HUES6 (cell line): ENCODE data around the gene GNLY.

Source experiments
- H3K27ac ChIP-seq: 2 replicates; pipeline ENCODE4 v1.7.0; 2013; ENCODE audit warnings: low read depth, mild to moderate bottlenecking, low read length, inconsistent platforms
- H3K27me3 ChIP-seq: 2 replicates; pipeline ENCODE4 v1.6.1; 2013; ENCODE audit warnings: low read length; ENCODE audit not compliant: control insufficient read depth, insufficient read depth
- H3K36me3 ChIP-seq: 2 replicates; pipeline ENCODE4 v1.6.1; 2013; ENCODE audit warnings: low read length; ENCODE audit not compliant: control insufficient read depth, insufficient read depth
- H3K4me1 ChIP-seq: 2 replicates; pipeline ENCODE4 v1.6.1; 2013; ENCODE audit warnings: low read length; ENCODE audit not compliant: control insufficient read depth, insufficient read depth
- H3K4me3 ChIP-seq: 2 replicates; pipeline ENCODE4 v1.5.1; 2013; ENCODE audit warnings: low read depth, low read length
- H3K9ac ChIP-seq: one replicate; pipeline ENCODE4 v1.6.1; 2013; ENCODE audit warnings: mild to moderate bottlenecking, low read length
- H3K9me3 ChIP-seq: 2 replicates; pipeline ENCODE4 v1.6.1; 2013; ENCODE audit warnings: low read depth, low read length; ENCODE audit not compliant: control insufficient read depth, insufficient read depth

The GNLY gene

GRCh38 chr2:85694052-85695025, at the start of gene GNLY:
TSS of gene GNLY (plus strand) at chr2:85694358. CDS start at chr2:85694419, 61 bp downstream.
- no peak within 1 kb of the TSS for H3K9ac ChIP-seq
- H3K4me1 ChIP-seq: peaks cover 8% of the 10 kb centered on the region; the same call in 1 of the 2 replicates
- no peaks in the 10 kb centered on the region for H3K9me3 ChIP-seq
- no peak within 1 kb of the TSS for H3K4me3 ChIP-seq
- H3K36me3 ChIP-seq: no peaks in the 10 kb centered on the region
- no peaks in the 10 kb centered on the region for H3K27me3 ChIP-seq
- no peak within 1 kb of the TSS for H3K27ac ChIP-seq

GRCh38 chr2:85644909-85645308, 49.2 kb upstream of the GNLY start:
- Histone ChIP-seq H3K36me3 (peaks cover 98% of the 10 kb centered on the region), H3K4me3 (no peak overlapping the region), H3K9ac (no peak overlapping the region), H3K9me3 (no peaks in the 10 kb centered on the region), H3K4me1 (no peaks in the 10 kb centered on the region), H3K27me3 (no peaks in the 10 kb centered on the region), H3K27ac (no peak overlapping the region)

- H3K9me3 ChIP-seq: no peaks in the 10 kb centered on the region
- H3K27ac ChIP-seq: no peak overlapping the region
- no peak overlapping the region for H3K4me3 ChIP-seq
- H3K27me3 ChIP-seq: no peaks in the 10 kb centered on the region
- no peaks in the 10 kb centered on the region for H3K4me1 ChIP-seq
- H3K9ac ChIP-seq: no peak overlapping the region
- peaks cover 97% of the 10 kb centered on the region for H3K36me3 ChIP-seq
Observed at GRCh38 chr2:85646166-85646565, 48.0 kb upstream of the GNLY start.

GRCh38 chr2:85647823-85648526, 46.2 kb upstream of the GNLY start:
- Histone ChIP-seq H3K36me3 (peaks cover 92% of the 10 kb centered on the region), H3K9ac (no peak overlapping the region), H3K4me1 (no peaks in the 10 kb centered on the region), H3K27me3 (no peaks in the 10 kb centered on the region), H3K4me3 (no peak overlapping the region), H3K27ac (no peak overlapping the region), H3K9me3 (no peaks in the 10 kb centered on the region)

GRCh38 chr2:85648619-85649018, 45.5 kb upstream of the GNLY start:
- Histone ChIP-seq H3K9ac (no peak overlapping the region), H3K4me3 (no peak overlapping the region), H3K4me1 (no peaks in the 10 kb centered on the region), H3K9me3 (no peaks in the 10 kb centered on the region), H3K27ac (no peak overlapping the region), H3K36me3 (peaks cover 85% of the 10 kb centered on the region), H3K27me3 (no peaks in the 10 kb centered on the region)

GRCh38 chr2:85649201-85650190, 44.7 kb upstream of the GNLY start:
- H3K4me1 ChIP-seq: 0 out of 2 replicates have a peak, but pooled peaks cover 2% of the 10 kb centered on the region
- H3K9ac ChIP-seq: no peak overlapping the region
- no peaks in the 10 kb centered on the region for H3K9me3 ChIP-seq
- H3K27me3 ChIP-seq: no peaks in the 10 kb centered on the region
- H3K27ac ChIP-seq: no peak overlapping the region
- H3K36me3 ChIP-seq: peaks cover 84% of the 10 kb centered on the region
- H3K4me3 ChIP-seq: no peak overlapping the region

GRCh38 chr2:85650456-85650855, 43.7 kb upstream of the GNLY start:
- H3K27me3 ChIP-seq: no peaks in the 10 kb centered on the region
- no peak overlapping the region for H3K27ac ChIP-seq
- no peak overlapping the region for H3K9ac ChIP-seq
- no peaks in the 10 kb centered on the region for H3K9me3 ChIP-seq
- 0 out of 2 replicates have a peak, but pooled peaks cover 2% of the 10 kb centered on the region for H3K4me1 ChIP-seq
- H3K36me3 ChIP-seq: peaks cover 74% of the 10 kb centered on the region
- H3K4me3 ChIP-seq: no peak overlapping the region

GRCh38 chr2:85651097-85651496, 43.1 kb upstream of the GNLY start:
- no peak overlapping the region for H3K4me3 ChIP-seq
- H3K4me1 ChIP-seq: 0 out of 2 replicates have a peak, but pooled peaks cover 2% of the 10 kb centered on the region
- no peak overlapping the region for H3K27ac ChIP-seq
- H3K27me3 ChIP-seq: no peaks in the 10 kb centered on the region
- no peaks in the 10 kb centered on the region for H3K9me3 ChIP-seq
- no peak overlapping the region for H3K9ac ChIP-seq
- H3K36me3 ChIP-seq: peaks cover 72% of the 10 kb centered on the region

- no peaks in the 10 kb centered on the region for H3K27me3 ChIP-seq
- H3K4me1 ChIP-seq: 0 out of 2 replicates have a peak, but pooled peaks cover 2% of the 10 kb centered on the region
- H3K9ac ChIP-seq: no peak overlapping the region
- H3K9me3 ChIP-seq: no peaks in the 10 kb centered on the region
- H3K27ac ChIP-seq: no peak overlapping the region
- no peak overlapping the region for H3K4me3 ChIP-seq
- peaks cover 66% of the 10 kb centered on the region for H3K36me3 ChIP-seq
Observed at GRCh38 chr2:85652056-85652455, 42.1 kb upstream of the GNLY start.

GRCh38 chr2:85653996-85654395, 40.2 kb upstream of the GNLY start:
- Histone ChIP-seq H3K4me3 (no peak overlapping the region), H3K9me3 (no peaks in the 10 kb centered on the region), H3K9ac (no peak overlapping the region), H3K36me3 (peaks cover 49% of the 10 kb centered on the region), H3K27me3 (no peaks in the 10 kb centered on the region), H3K4me1 (0 out of 2 replicates have a peak, but pooled peaks cover 2% of the 10 kb centered on the region), H3K27ac (no peak overlapping the region)
